Caco-2 (cell line): Measurements from ENCODE around the gene SLAMF1. TPM values are rescaled to one million over a fixed set of nuclear protein-coding genes. Genes with fewer than 3 reads are reported as not detected.

Experiments used
- BruUV-seq: library from RNA; stranded (reverse); fragments of 400-500 nt; replicated peaks from 2 replicates; lab custom pipeline; 2021; lab: Mats Ljungman, UMichigan
- CTCF ChIA-PET: fragments of 300-600 bp; sonication (Branson Sonifier 250); formaldehyde crosslinking; loops from one replicate; lab custom pipeline; 2022; ENCODE audit warnings: antibody characterized with exemption; lab: Charles Lee
- POLR2A ChIA-PET: fragments of 300-600 bp; sonication (Branson Sonifier 250); formaldehyde crosslinking; loops from one replicate; lab custom pipeline; 2022; ENCODE audit warnings: antibody characterized with exemption; lab: Charles Lee
- DNase-seq, 2 experiments: peaks; one replicate each; pipeline versions ENCODE4 v3.0.0 to v3.0.0-alpha.2; 2020 to 2022
- H3K27me3 ChIP-seq: replicated peaks from 2 replicates; pipeline ENCODE4 v1.6.0; 2011; ENCODE audit warnings: low read length; ENCODE audit not compliant: control insufficient read depth, insufficient read depth
- H3K36me3 ChIP-seq: 2 replicates; pipeline ENCODE4 v1.5.1; 2011; ENCODE audit warnings: low read length; ENCODE audit not compliant: control insufficient read depth, insufficient read depth
- H3K4me1 ChIP-seq: fragments of 250-450 bp; sonication (Bioruptor Pico); 2 replicates; pipeline ENCODE4 v1.5.1; 2020; ENCODE audit warnings: mild to moderate bottlenecking
- H3K4me3 ChIP-seq: 2 replicates; pipeline ENCODE4 v1.5.1; 2011; ENCODE audit warnings: low read depth, mild to moderate bottlenecking, control low read depth, low read length
- H3K9me3 ChIP-seq: fragments of 250-450 bp; sonication (Bioruptor Pico); 2 replicates; pipeline ENCODE4 v1.5.1; 2020; ENCODE audit warnings: mild to moderate bottlenecking, moderate library complexity
- H3K27ac Mint-ChIP-seq: one replicate; pipeline ENCODE4 v1.8.0; 2022; ENCODE audit warnings: mixed read lengths; ENCODE audit not compliant: unreplicated experiment
- H3K27me3 Mint-ChIP-seq: one replicate; pipeline ENCODE4 v1.8.0; 2022; ENCODE audit warnings: mixed read lengths; ENCODE audit not compliant: insufficient read depth, unreplicated experiment
- H3K36me3 Mint-ChIP-seq: one replicate; pipeline ENCODE4 v1.8.0; 2022; ENCODE audit warnings: mild to moderate bottlenecking, mixed read lengths; ENCODE audit not compliant: insufficient read depth, unreplicated experiment
- H3K4me1 Mint-ChIP-seq: one replicate; pipeline ENCODE4 v1.8.0; 2022; ENCODE audit warnings: low read depth, mixed read lengths; ENCODE audit not compliant: unreplicated experiment
- H3K4me3 Mint-ChIP-seq: one replicate; pipeline ENCODE4 v1.8.0; 2022; ENCODE audit warnings: mild to moderate bottlenecking, moderate library complexity, mixed read lengths; ENCODE audit not compliant: unreplicated experiment
- H3K9me3 Mint-ChIP-seq: one replicate; pipeline ENCODE4 v1.8.0; 2022; ENCODE audit warnings: mixed read lengths; ENCODE audit not compliant: unreplicated experiment
- CTCF ChIP-seq, 2 experiments: fragments of 200-600 bp in 1 of 2; IDR thresholded peaks; 1 replicate in 1 of 2; 2 replicates in 1 of 2; pipeline versions ENCODE4 v1.5.1 to v1.8.0; 2011 to 2022; ENCODE audit warnings: antibody characterized with exemption in 1 of 2, control low read depth in 1 of 2, inconsistent platforms in 1 of 2, low read depth in 1 of 2, low read length in 1 of 2, mild to moderate bottlenecking in 1 of 2, moderate library complexity in 1 of 2; ENCODE audit not compliant: insufficient read depth in 1 of 2, severe bottlenecking in 1 of 2, unreplicated experiment in 1 of 2
- intact Hi-C: fragments of 100-400 bp; cut with micrococcal nuclease; formaldehyde crosslinking; loops from one replicate; pipeline ENCODE4 v1.10.0; 2022; ENCODE audit not compliant: unreplicated experiment
- total RNA-seq: library from RNA; stranded (reverse); gene quantifications from 2 replicates; pipeline ENCODE4 v1.2.3, GENCODE V29; 2022

Gene SLAMF1
- total RNA-seq, 1 experiment from 2014 or later = not detected

- Mint-ChIP-seq H3K27ac (no peak overlapping the region), H3K4me3 (no peak overlapping the region), H3K9me3 (no peaks in the 10 kb centered on the region), H3K27me3 (peaks cover 24% of the 10 kb centered on the region), H3K36me3 (no peaks in the 10 kb centered on the region), H3K4me1 (no peaks in the 10 kb centered on the region)
- no TSS peak for BruUV-seq
- no peak for DNase-seq
- TF ChIP-seq CTCF (IDR thresholded peaks at IDR 0.05; ENCODE audit: insufficient read depth in 1 of 2, low read depth in 1 of 2, low read length in 1 of 2, severe bottlenecking in 1 of 2, unreplicated experiment in 1 of 2) = no peak
- H3K27me3 ChIP-seq = no peaks in the 10 kb centered on the region
- ChIA-PET POLR2A (interaction anchor here (0.6 kb wide), 1 partner anchor 8 kb away, joined by 6 read pairs; no protein-coding TSS in a partner anchor), CTCF (no interaction called here)
- H3K4me3 ChIP-seq = no peak overlapping the region
- no peaks in the 10 kb centered on the region for H3K9me3 ChIP-seq
- no peaks in the 10 kb centered on the region for H3K36me3 ChIP-seq
- intact Hi-C loops = no loop called here
- H3K4me1 ChIP-seq = no peaks in the 10 kb centered on the region
Measured at GRCh38 chr1:160570840-160571239, 76.0 kb downstream of the SLAMF1 start.

GRCh38 chr1:160569806-160570205 lies 77.0 kb downstream of the SLAMF1 start:
- ChIA-PET CTCF (no interaction called here), POLR2A (no interaction called here)
- Histone ChIP-seq H3K27me3 (no peaks in the 10 kb centered on the region), H3K4me3 (no peak overlapping the region), H3K4me1 (no peaks in the 10 kb centered on the region), H3K36me3 (no peaks in the 10 kb centered on the region), H3K9me3 (no peaks in the 10 kb centered on the region)
- intact Hi-C loops = no loop called here
- Mint-ChIP-seq H3K27ac (no peak overlapping the region), H3K36me3 (no peaks in the 10 kb centered on the region), H3K9me3 (no peaks in the 10 kb centered on the region), H3K4me3 (no peak overlapping the region), H3K4me1 (no peaks in the 10 kb centered on the region), H3K27me3 (peaks cover 25% of the 10 kb centered on the region)
- BruUV-seq = no TSS peak
- TF ChIP-seq CTCF (IDR thresholded peaks at IDR 0.05; ENCODE audit: insufficient read depth in 1 of 2, low read depth in 1 of 2, low read length in 1 of 2, severe bottlenecking in 1 of 2, unreplicated experiment in 1 of 2) = no peak
- DNase-seq = no peak

- no peak for TF ChIP-seq CTCF (IDR thresholded peaks at IDR 0.05; ENCODE audit: insufficient read depth in 1 of 2, low read depth in 1 of 2, low read length in 1 of 2, severe bottlenecking in 1 of 2, unreplicated experiment in 1 of 2)
- Histone ChIP-seq H3K36me3 (no peaks in the 10 kb centered on the region), H3K4me3 (no peak overlapping the region), H3K27me3 (no peaks in the 10 kb centered on the region), H3K9me3 (peaks cover 6% of the 10 kb centered on the region; the same call in 1 of the 2 replicates), H3K4me1 (no peaks in the 10 kb centered on the region)
- CTCF ChIA-PET = no interaction called here
- H3K27ac Mint-ChIP-seq = no peak overlapping the region
- DNase-seq = no peak
- H3K4me3 Mint-ChIP-seq = no peak overlapping the region
- no peaks in the 10 kb centered on the region for H3K9me3 Mint-ChIP-seq
- H3K27me3 Mint-ChIP-seq = peaks cover 22% of the 10 kb centered on the region
- H3K4me1 Mint-ChIP-seq = no peaks in the 10 kb centered on the region
- no peaks in the 10 kb centered on the region for H3K36me3 Mint-ChIP-seq
- POLR2A ChIA-PET = no interaction called here
- intact Hi-C loops = no loop called here
- no TSS peak for BruUV-seq
Measured at GRCh38 chr1:160567858-160568682, 78.8 kb downstream of the SLAMF1 start.
